B cell (primary cell): ENCODE results near the gene TRPC3. TPM values are rescaled to one million over a fixed set of nuclear protein-coding genes. Genes with fewer than 3 reads are reported as not detected.

Experiments
- ATAC-seq: fragments of 200-7000 bp; cut with Tn5 transposase; one replicate; pipeline ENCODE4 v1.10.0; 2021; ENCODE audit warnings: low read depth, mild to moderate bottlenecking, moderate number of reproducible peaks, moderate library complexity
- CTCF ChIA-PET: fragments of 350-600 bp; sonication (Branson Sonifier 250); formaldehyde crosslinking; loops from one replicate; lab custom pipeline; 2021; ENCODE audit warnings: antibody characterized with exemption, inconsistent platforms; lab: Charles Lee
- POLR2A ChIA-PET: fragments of 350-600 bp; sonication (Branson Sonifier 250); formaldehyde crosslinking; loops from one replicate; lab custom pipeline; 2021; ENCODE audit warnings: antibody characterized with exemption; lab: Charles Lee
- DNase-seq: peaks from one replicate; pipeline ENCODE4 v3.0.0; 2013
- H2AFZ ChIP-seq: 2 replicates; pipeline ENCODE4 v1.6.1; 2012; ENCODE audit warnings: mild to moderate bottlenecking, low read depth, low read length; ENCODE audit not compliant: insufficient read depth, poor library complexity, severe bottlenecking
- H3K27ac ChIP-seq, 2 donors: 1 replicate in 1 of 2; 2 replicates in 1 of 2; pipeline ENCODE4 v1.5.1; 2012 to 2013; ENCODE audit warnings: low read length in 2 of 2, mild to moderate bottlenecking in 2 of 2, moderate library complexity in 1 of 2
- H3K27me3 ChIP-seq, 4 experiments: fragments of 200-600 bp in 1 of 4; sonication (generic) in 1 of 4; replicated peaks in 1 of 4; 1 replicate in 2 of 4; 2 replicates in 2 of 4; pipeline versions ENCODE4 v1.6.1 to v1.7.0; 2013 to 2016; ENCODE audit warnings: low read length in 3 of 4, mild to moderate bottlenecking in 2 of 4, mixed read lengths in 1 of 4, moderate library complexity in 1 of 4; ENCODE audit not compliant: insufficient read depth in 4 of 4, control insufficient read depth in 3 of 4; ENCODE audit errors: control extremely low read depth in 1 of 4
- H3K36me3 ChIP-seq, 2 experiments: replicated peaks in 1 of 2; 1 replicate in 1 of 2; 2 replicates in 1 of 2; pipeline versions ENCODE4 v1.6.1 to v1.7.1; 2013; ENCODE audit warnings: low read length in 1 of 2; ENCODE audit not compliant: insufficient read depth in 2 of 2, control insufficient read depth in 1 of 2; ENCODE audit errors: control extremely low read depth in 1 of 2, extremely low read depth in 1 of 2
- H3K4me1 ChIP-seq, 2 donors: fragments of 200-600 bp in 1 of 2; sonication (generic) in 1 of 2; 1 replicate in 1 of 2; 2 replicates in 1 of 2; pipeline versions ENCODE4 v1.5.1 to v1.6.1; 2013 to 2017; ENCODE audit warnings: low read length in 2 of 2; ENCODE audit not compliant: control insufficient read depth in 2 of 2, insufficient read depth in 2 of 2
- H3K4me2 ChIP-seq: replicated peaks from 2 replicates; pipeline ENCODE3; 2012; ENCODE audit warnings: mild to moderate bottlenecking, low read depth, low read length; ENCODE audit not compliant: poor library complexity, severe bottlenecking
- H3K4me3 ChIP-seq, 5 experiments: fragments of 200-600 bp in 1 of 5; sonication (generic) in 1 of 5; 1 replicate in 3 of 5; 2 replicates in 2 of 5; pipeline versions ENCODE4 v1.5.1 to v1.7.0; 2011 to 2016; ENCODE audit warnings: low read length in 4 of 5, mild to moderate bottlenecking in 4 of 5, low read depth in 2 of 5, control low read depth in 1 of 5, moderate library complexity in 1 of 5; ENCODE audit not compliant: insufficient read depth in 1 of 5; ENCODE audit errors: control extremely low read depth in 1 of 5, extremely low read depth in 1 of 5
- H3K79me2 ChIP-seq: fragments of 200-600 bp; sonication (generic); one replicate; pipeline ENCODE4 v1.6.0; 2016; ENCODE audit warnings: low read length; ENCODE audit not compliant: control insufficient read depth, insufficient read depth
- H3K9ac ChIP-seq: fragments of 200-600 bp; sonication (generic); 2 replicates; pipeline ENCODE4 v1.6.1; 2017; ENCODE audit warnings: mild to moderate bottlenecking, low read length, moderate library complexity
- H3K9me3 ChIP-seq, 3 donors: one replicate each; pipeline versions ENCODE4 v1.6.1 to v1.7.1; 2013; ENCODE audit warnings: low read length in 2 of 3; ENCODE audit not compliant: control insufficient read depth in 2 of 3, insufficient read depth in 1 of 3; ENCODE audit errors: control extremely low read depth in 1 of 3
- H4K20me1 ChIP-seq: 2 replicates; pipeline ENCODE4 v1.6.0; 2012; ENCODE audit warnings: mild to moderate bottlenecking, low read length; ENCODE audit not compliant: insufficient read depth, control insufficient read depth, poor library complexity, severe bottlenecking
- H3K27ac Mint-ChIP-seq: one replicate; pipeline ENCODE4 v1.8.0; 2021; ENCODE audit warnings: mixed read lengths
- H3K27me3 Mint-ChIP-seq: one replicate; pipeline ENCODE4 v1.8.0; 2021; ENCODE audit warnings: mixed read lengths
- H3K4me1 Mint-ChIP-seq: one replicate; pipeline ENCODE4 v1.8.0; 2021; ENCODE audit warnings: mixed read lengths
- H3K4me3 Mint-ChIP-seq: one replicate; pipeline ENCODE4 v1.8.0; 2021; ENCODE audit warnings: mixed read lengths
- H3K9me3 Mint-ChIP-seq: one replicate; pipeline ENCODE4 v1.8.0; 2022; ENCODE audit warnings: mixed read lengths; ENCODE audit not compliant: insufficient read depth
- CTCF ChIP-seq: fragments of 200-600 bp; IDR thresholded peaks from one replicate; pipeline ENCODE4 v1.8.0; 2022; ENCODE audit warnings: antibody characterized with exemption, mild to moderate bottlenecking
- EZH2 ChIP-seq: IDR thresholded peaks from 2 replicates; pipeline ENCODE4 v1.6.1; 2012; ENCODE audit warnings: borderline replicate concordance, low read depth, mild to moderate bottlenecking, moderate library complexity, low read length; ENCODE audit not compliant: insufficient read depth, poor library complexity, severe bottlenecking
- WGBS: methylation state at CpG from one replicate; pipeline ENCODE4 v1.1.5; 2013; ENCODE audit warnings: missing lambda C conversion rate; ENCODE audit not compliant: insufficient coverage; 5-methylcytosine and 5-hydroxymethylcytosine counted together
- intact Hi-C: fragments of 100-400 bp; cut with micrococcal nuclease; formaldehyde crosslinking; loops from one replicate; pipeline ENCODE4 v1.10.0; 2022
- polyA plus RNA-seq: library from polyadenylated mRNA; depleted of rRNA; stranded (reverse); fragments of >200 nt; gene quantifications from 2 replicates; pipeline ENCODE4 v1.2.3, GENCODE V29; 2012
- total RNA-seq, 2 donors: library from RNA; stranded (reverse); fragments of 120-200 nt in 1 of 2; gene quantifications; 1 replicate in 1 of 2; 2 replicates in 1 of 2; pipeline versions ENCODE4 v1.2.3 to v1.2.4, GENCODE V29; 2013 to 2022

Gene TRPC3
- total and polyA plus RNA-seq, 2 donors (not counting 1 experiment from before 2014, with no cell fraction given), result not detected

- CTCF ChIA-PET, result interaction anchor here (1.6 kb wide), 1 partner anchor 64 kb away, joined by 3 read pairs; no protein-coding TSS in a partner anchor
- Histone ChIP-seq H3K79me2 (no peaks in the 10 kb centered on the region), H3K4me2 (no peak overlapping the region), H3K27ac (no peak overlapping the region), H3K9ac (no peak overlapping the region), H3K4me1 (no peaks in the 10 kb centered on the region), H3K9me3 (peaks cover 0 to 1% (median 0%) of the 10 kb centered on the region in 3 donors), H3K4me3 (no peak overlapping the region), H2AFZ (no peak overlapping the region), H4K20me1 (no peaks in the 10 kb centered on the region), H3K27me3 (peaks cover 0 to 36% (median 17%) of the 10 kb centered on the region in 4 experiments), H3K36me3 (no peaks in the 10 kb centered on the region)
- Mint-ChIP-seq H3K4me1 (no peaks in the 10 kb centered on the region), H3K27me3 (peaks cover 65% of the 10 kb centered on the region), H3K9me3 (no peaks in the 10 kb centered on the region), H3K27ac (no peak overlapping the region), H3K4me3 (no peak overlapping the region)
- 100% methylated on average over 2 of the region's 4 CpGs for WGBS
- DNase-seq, result no peak
- TF ChIP-seq EZH2, result no peak
- TF ChIP-seq CTCF, result peak; percentile 53
- intact Hi-C loops, result no loop called here
- POLR2A ChIA-PET, result no interaction called here
- peak; percentile 36 for ATAC-seq
Measured at GRCh38 chr4:121943941-121944340, 7.9 kb downstream of the TRPC3 start.

GRCh38 chr4:121939690-121940089 is 12.2 kb downstream of the TRPC3 start:
- POLR2A ChIA-PET, result no interaction called here
- no peak overlapping the region for H2AFZ ChIP-seq
- TF ChIP-seq EZH2 (no peak), CTCF (no peak)

More at GRCh38 chr4:121939690-121940089, 12.2 kb downstream of the TRPC3 start:
- Histone ChIP-seq H3K4me3 (no peak overlapping the region), H3K4me1 (no peaks in the 10 kb centered on the region), H3K36me3 (no peaks in the 10 kb centered on the region), H4K20me1 (no peaks in the 10 kb centered on the region), H3K27me3 (peaks cover 0 to 38% (median 18%) of the 10 kb centered on the region in 4 experiments), H3K79me2 (no peaks in the 10 kb centered on the region), H3K9me3 (peaks cover 0 to 1% (median 0%) of the 10 kb centered on the region in 3 donors), H3K4me2 (no peak overlapping the region), H3K9ac (no peak overlapping the region), H3K27ac (no peak overlapping the region)
- H3K9me3 Mint-ChIP-seq, result no peaks in the 10 kb centered on the region
- ATAC-seq (no peak), DNase-seq (no peak)
- no peak overlapping the region for H3K27ac Mint-ChIP-seq
- CTCF ChIA-PET, result interaction anchor here (0.9 kb wide), 1 partner anchor 39 kb away, joined by 3 read pairs; no protein-coding TSS in a partner anchor
- peaks cover 48% of the 10 kb centered on the region for H3K27me3 Mint-ChIP-seq
- H3K4me1 Mint-ChIP-seq, result no peaks in the 10 kb centered on the region
- no CpG with 5 or more reads among the region's 3 CpGs for WGBS
- intact Hi-C loops, result no loop called here
- H3K4me3 Mint-ChIP-seq, result no peak overlapping the region
